Uterus (tissue), 2 donors: Measurements from ENCODE around the gene APC2.

Source experiments
- POLR2A ChIP-seq, 2 donors: fragments of 450-650 bp; IDR thresholded peaks; one replicate each; pipeline ENCODE4 v1.6.1; 2016; ENCODE audit warnings: antibody characterized with exemption in 2 of 2, mild to moderate bottlenecking in 1 of 2, moderate library complexity in 1 of 2
- TF ChIP-seq, protein P1 (sequence below), 4 experiments: fragments of 200-600 bp in 2 of 4; fragments of 450-650 bp in 2 of 4; sonication (generic) in 2 of 4; IDR thresholded peaks; one replicate each; pipeline ENCODE4 v1.5.1; 2016 to 2019; ENCODE audit warnings: antibody characterized with exemption in 4 of 4, mild to moderate bottlenecking in 2 of 4, moderate library complexity in 1 of 4

DNA sequence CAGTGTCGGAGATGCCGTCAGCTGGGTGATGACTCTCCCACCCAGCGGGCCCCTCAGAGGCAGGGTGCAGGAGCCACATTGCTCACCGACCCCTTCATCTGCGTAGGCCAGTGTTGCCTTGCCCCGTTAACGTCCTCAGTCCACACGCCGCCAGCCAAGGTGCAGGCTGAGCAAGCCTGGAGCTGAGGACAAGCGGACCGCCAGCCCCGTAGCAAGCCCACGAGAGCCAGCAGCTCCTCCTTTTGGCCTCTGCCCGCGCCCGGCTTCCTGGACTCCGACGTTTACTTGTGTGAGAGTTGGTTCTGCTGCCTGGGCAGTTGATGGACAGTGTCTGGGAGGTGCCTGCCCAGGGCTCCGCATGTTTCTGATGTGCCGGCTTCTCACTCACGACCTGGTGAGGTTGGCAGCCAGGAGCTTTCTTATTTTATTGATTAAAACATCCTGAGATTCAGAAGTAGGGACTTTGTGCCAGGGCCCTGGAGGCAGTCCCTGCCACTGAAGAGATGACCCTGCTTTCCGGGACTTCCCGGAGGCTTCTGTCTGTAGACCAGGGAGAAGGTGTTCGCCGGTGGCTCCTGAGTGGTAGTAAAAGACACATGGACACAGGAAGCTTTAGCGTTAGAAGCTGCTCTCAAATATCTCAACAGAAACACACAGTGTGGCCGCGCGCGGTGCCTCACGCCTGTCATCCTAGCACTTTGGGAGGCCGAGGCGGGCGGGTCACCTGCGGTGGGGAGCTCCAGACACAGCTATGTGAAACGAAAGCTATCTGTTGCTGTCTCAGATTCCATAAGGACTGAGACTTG is 36.7 kb upstream of the APC2 start:
- no peak for TF ChIP-seq POLR2A (IDR thresholded peaks at IDR 0.05)
- TF ChIP-seq, protein P1, sequence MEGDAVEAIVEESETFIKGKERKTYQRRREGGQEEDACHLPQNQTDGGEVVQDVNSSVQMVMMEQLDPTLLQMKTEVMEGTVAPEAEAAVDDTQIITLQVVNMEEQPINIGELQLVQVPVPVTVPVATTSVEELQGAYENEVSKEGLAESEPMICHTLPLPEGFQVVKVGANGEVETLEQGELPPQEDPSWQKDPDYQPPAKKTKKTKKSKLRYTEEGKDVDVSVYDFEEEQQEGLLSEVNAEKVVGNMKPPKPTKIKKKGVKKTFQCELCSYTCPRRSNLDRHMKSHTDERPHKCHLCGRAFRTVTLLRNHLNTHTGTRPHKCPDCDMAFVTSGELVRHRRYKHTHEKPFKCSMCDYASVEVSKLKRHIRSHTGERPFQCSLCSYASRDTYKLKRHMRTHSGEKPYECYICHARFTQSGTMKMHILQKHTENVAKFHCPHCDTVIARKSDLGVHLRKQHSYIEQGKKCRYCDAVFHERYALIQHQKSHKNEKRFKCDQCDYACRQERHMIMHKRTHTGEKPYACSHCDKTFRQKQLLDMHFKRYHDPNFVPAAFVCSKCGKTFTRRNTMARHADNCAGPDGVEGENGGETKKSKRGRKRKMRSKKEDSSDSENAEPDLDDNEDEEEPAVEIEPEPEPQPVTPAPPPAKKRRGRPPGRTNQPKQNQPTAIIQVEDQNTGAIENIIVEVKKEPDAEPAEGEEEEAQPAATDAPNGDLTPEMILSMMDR (IDR thresholded peaks at IDR 0.05) = no peak
